ENCODE results near the gene PEX26. TPM values are rescaled to one million over a fixed set of nuclear protein-coding genes. Genes with fewer than 3 reads are reported as not detected.
"Not testable (repeated sequence)": the region's sequence is repeated elsewhere in the genome, so short reads cannot be mapped to it uniquely, and the experiment has no call there.

The PEX26 gene
- total and polyA plus RNA-seq, 2 donors (not counting 1 experiment from before 2014, with no cell fraction given), result 10.9 to 33.4 TPM

DNA sequence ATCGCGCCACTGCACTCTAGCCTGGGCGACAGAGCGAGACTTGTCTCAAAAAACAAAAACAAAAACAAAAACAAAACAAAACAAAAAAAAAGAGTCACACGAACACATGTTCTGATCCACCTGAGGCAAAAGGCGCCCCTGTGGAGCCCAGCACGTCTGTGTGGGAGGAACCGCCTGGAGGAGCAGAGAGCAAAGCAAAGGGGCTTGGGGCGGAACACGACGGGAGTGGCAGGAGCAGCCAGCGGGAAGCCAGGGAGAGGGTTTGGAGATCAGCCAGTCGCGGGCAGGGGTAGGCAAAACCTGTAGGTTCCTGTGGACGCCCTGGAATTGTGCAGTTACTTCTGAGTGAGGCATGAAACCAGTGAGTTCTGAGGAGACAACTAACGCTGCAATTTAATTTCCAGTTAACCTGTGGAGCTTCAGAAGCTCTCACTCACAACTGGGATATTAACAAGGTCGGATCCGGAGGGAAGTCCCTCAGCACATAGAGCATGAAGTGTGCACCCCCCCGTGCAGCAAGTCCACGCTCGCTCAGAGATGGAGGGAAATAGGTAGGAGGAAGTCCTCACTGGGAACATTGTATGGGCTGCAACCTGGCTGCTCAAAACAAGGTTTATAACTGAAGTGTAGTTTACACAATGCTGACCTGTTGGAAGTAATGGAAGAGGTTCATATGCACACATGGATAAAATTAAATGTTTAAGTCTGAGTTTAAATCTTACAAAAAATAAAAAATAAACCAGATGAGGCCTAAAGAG, 59.0 kb downstream of the PEX26 start:
- Histone ChIP-seq H3K79me2 (ENCODE audit: control insufficient read depth, insufficient read depth, low read length) (no peaks in the 10 kb centered on the region), H3K27me3 (replicated peaks in 1 of 4; ENCODE audit: control extremely low read depth in 1 of 4, control insufficient read depth in 3 of 4, insufficient read depth in 4 of 4, low read length in 3 of 4) (no peaks in the 10 kb centered on the region), H3K4me3 (ENCODE audit: control extremely low read depth in 1 of 5, extremely low read depth in 1 of 5, insufficient read depth in 1 of 5, low read depth in 2 of 5, low read length in 4 of 5) (no peak overlapping the region), H2AFZ (ENCODE audit: insufficient read depth, low read depth, low read length, poor library complexity, severe bottlenecking) (no peak overlapping the region), H3K36me3 (replicated peaks in 1 of 2; ENCODE audit: control extremely low read depth in 1 of 2, control insufficient read depth in 1 of 2, extremely low read depth in 1 of 2, insufficient read depth in 2 of 2, low read length in 1 of 2) (no peaks in the 10 kb centered on the region), H3K4me2 (replicated peaks; ENCODE audit: low read depth, low read length, poor library complexity, severe bottlenecking) (no peak overlapping the region), H3K9ac (ENCODE audit: low read length) (no peak overlapping the region), H3K27ac (ENCODE audit: low read length in 2 of 2) (no peak overlapping the region), H3K9me3 (ENCODE audit: control extremely low read depth in 1 of 3, control insufficient read depth in 2 of 3, insufficient read depth in 1 of 3, low read length in 2 of 3) (peaks cover 0 to 6% (median 0%) of the 10 kb centered on the region in 3 donors), H4K20me1 (ENCODE audit: control insufficient read depth, insufficient read depth, low read length, poor library complexity, severe bottlenecking) (no peaks in the 10 kb centered on the region), H3K4me1 (ENCODE audit: control insufficient read depth in 2 of 2, insufficient read depth in 2 of 2, low read length in 2 of 2) (no peaks in the 10 kb centered on the region)
- Mint-ChIP-seq H3K4me1 (no peaks in the 10 kb centered on the region), H3K27ac (no peak overlapping the region), H3K4me3 (no peak overlapping the region), H3K27me3 (no peaks in the 10 kb centered on the region), H3K9me3 (ENCODE audit: insufficient read depth) (no peaks in the 10 kb centered on the region)
- intact Hi-C loops (cut with micrococcal nuclease), result no loop called here
- TF ChIP-seq, protein P1, sequence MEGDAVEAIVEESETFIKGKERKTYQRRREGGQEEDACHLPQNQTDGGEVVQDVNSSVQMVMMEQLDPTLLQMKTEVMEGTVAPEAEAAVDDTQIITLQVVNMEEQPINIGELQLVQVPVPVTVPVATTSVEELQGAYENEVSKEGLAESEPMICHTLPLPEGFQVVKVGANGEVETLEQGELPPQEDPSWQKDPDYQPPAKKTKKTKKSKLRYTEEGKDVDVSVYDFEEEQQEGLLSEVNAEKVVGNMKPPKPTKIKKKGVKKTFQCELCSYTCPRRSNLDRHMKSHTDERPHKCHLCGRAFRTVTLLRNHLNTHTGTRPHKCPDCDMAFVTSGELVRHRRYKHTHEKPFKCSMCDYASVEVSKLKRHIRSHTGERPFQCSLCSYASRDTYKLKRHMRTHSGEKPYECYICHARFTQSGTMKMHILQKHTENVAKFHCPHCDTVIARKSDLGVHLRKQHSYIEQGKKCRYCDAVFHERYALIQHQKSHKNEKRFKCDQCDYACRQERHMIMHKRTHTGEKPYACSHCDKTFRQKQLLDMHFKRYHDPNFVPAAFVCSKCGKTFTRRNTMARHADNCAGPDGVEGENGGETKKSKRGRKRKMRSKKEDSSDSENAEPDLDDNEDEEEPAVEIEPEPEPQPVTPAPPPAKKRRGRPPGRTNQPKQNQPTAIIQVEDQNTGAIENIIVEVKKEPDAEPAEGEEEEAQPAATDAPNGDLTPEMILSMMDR (IDR thresholded peaks at IDR 0.05), result no peak
- no peak for TF ChIP-seq EZH2 (IDR thresholded peaks at IDR 0.05; ENCODE audit: borderline replicate concordance, insufficient read depth, low read depth, low read length, poor library complexity, severe bottlenecking)
- WGBS (ENCODE audit: insufficient coverage), result 95% methylated on average over 14 of the region's 21 CpGs
- DNase-seq (no peak), ATAC-seq (ENCODE audit: low read depth) (no peak)
- ChIA-PET CTCF (no interaction called here), POLR2A (no interaction called here)

- DNase-seq; H3K4me1 Mint-ChIP-seq; H3K27me3 ChIP-seq (replicated peaks in 1 of 4; ENCODE audit: control extremely low read depth in 1 of 4, control insufficient read depth in 3 of 4, insufficient read depth in 4 of 4, low read length in 3 of 4); H3K27ac Mint-ChIP-seq; H3K27ac ChIP-seq (ENCODE audit: low read length in 2 of 2); H3K9me3 Mint-ChIP-seq (ENCODE audit: insufficient read depth); H3K27me3 Mint-ChIP-seq; H3K9me3 ChIP-seq (ENCODE audit: control extremely low read depth in 1 of 3, control insufficient read depth in 2 of 3, insufficient read depth in 1 of 3, low read length in 2 of 3); H4K20me1 ChIP-seq (ENCODE audit: control insufficient read depth, insufficient read depth, low read length, poor library complexity, severe bottlenecking); H3K9ac ChIP-seq (ENCODE audit: low read length); H3K4me3 ChIP-seq (ENCODE audit: control extremely low read depth in 1 of 5, extremely low read depth in 1 of 5, insufficient read depth in 1 of 5, low read depth in 2 of 5, low read length in 4 of 5); H2AFZ ChIP-seq (ENCODE audit: insufficient read depth, low read depth, low read length, poor library complexity, severe bottlenecking); H3K4me1 ChIP-seq (ENCODE audit: control insufficient read depth in 2 of 2, insufficient read depth in 2 of 2, low read length in 2 of 2); intact Hi-C loops (cut with micrococcal nuclease); POLR2A ChIA-PET; CTCF ChIA-PET; H3K79me2 ChIP-seq (ENCODE audit: control insufficient read depth, insufficient read depth, low read length); ATAC-seq (ENCODE audit: low read depth); H3K4me3 Mint-ChIP-seq; H3K36me3 ChIP-seq (replicated peaks in 1 of 2; ENCODE audit: control extremely low read depth in 1 of 2, control insufficient read depth in 1 of 2, extremely low read depth in 1 of 2, insufficient read depth in 2 of 2, low read length in 1 of 2); H3K4me2 ChIP-seq (replicated peaks; ENCODE audit: low read depth, low read length, poor library complexity, severe bottlenecking): not testable (repeated sequence)
- WGBS (ENCODE audit: insufficient coverage), result 94% methylated on average over 4 of the region's 6 CpGs
Observed at GRCh38 chr22:18141004-18141403, 63.2 kb downstream of the PEX26 start.

Data from B cell (primary cell).